GM12878 (cell line): ENCODE results near the gene FIGLA. TPM values are rescaled to one million over a fixed set of nuclear protein-coding genes. Genes with fewer than 3 reads are reported as not detected.

ENCODE experiments used
- ATAC-seq: fragments of 200-7000 bp; cut with Tn5 transposase; 3 replicates; pipeline ENCODE4 v1.9.1; 2020; ENCODE audit warnings: mild to moderate bottlenecking, moderate library complexity
- BruUV-seq: library from RNA; stranded (reverse); fragments of 400-500 nt; replicated peaks from 2 replicates; lab custom pipeline; 2021; lab: Mats Ljungman, UMichigan
- CTCF ChIA-PET: fragments of 300-600 bp; sonication (Branson Sonifier 250); formaldehyde crosslinking; extraction: SDS; loops from one replicate; lab custom pipeline; 2021; ENCODE audit warnings: inconsistent platforms; lab: Yijun Ruan, JAX
- POLR2A ChIA-PET: fragments of 350-600 bp; formaldehyde crosslinking; extraction: SDS; loops from one replicate; lab custom pipeline; 2021; ENCODE audit warnings: inconsistent platforms; lab: Charles Lee
- RAD21 ChIA-PET: fragments of 300-600 bp; sonication (Branson Sonifier 250); formaldehyde crosslinking; loops from one replicate; lab custom pipeline; 2023; ENCODE audit warnings: antibody characterized with exemption; ENCODE audit not compliant: unreplicated experiment; lab: Charles Lee
- SMC1A ChIA-PET: fragments of 300-600 bp; sonication (Branson Sonifier 250); formaldehyde crosslinking; loops from one replicate; lab custom pipeline; 2023; ENCODE audit not compliant: unreplicated experiment, uncharacterized antibody; lab: Charles Lee
- DNase-seq: peaks from one replicate; pipeline ENCODE4 v3.0.0-alpha.2; 2011; ENCODE audit warnings: low read depth, low spot score
- FAIRE-seq: peaks from 3 replicates; lab custom pipeline; 2011; peaks lifted over from hg19 to GRCh38; lab: Jason Lieb, UNC
- H2AFZ ChIP-seq: 2 replicates; pipeline ENCODE4 v1.6.0; 2011; ENCODE audit warnings: low read depth, low read length, control low read depth; ENCODE audit not compliant: control insufficient read depth
- H3K27ac ChIP-seq: 2 replicates; pipeline ENCODE4 v1.5.1; 2011; ENCODE audit warnings: control low read depth; ENCODE audit not compliant: control insufficient read depth, insufficient read depth
- H3K27me3 ChIP-seq, 2 experiments: replicated peaks in 1 of 2; 2 replicates each; pipeline versions ENCODE4 v1.6.0 to v1.6.1; 2011; ENCODE audit warnings: low read length in 1 of 2; ENCODE audit not compliant: control insufficient read depth in 2 of 2, insufficient read depth in 2 of 2
- H3K36me3 ChIP-seq, 2 experiments: 2 replicates each; pipeline ENCODE4 v1.5.1; 2011; ENCODE audit warnings: low read length in 1 of 2; ENCODE audit not compliant: control insufficient read depth in 2 of 2, insufficient read depth in 2 of 2
- H3K4me1 ChIP-seq: 2 replicates; pipeline ENCODE4 v1.6.1; 2011; ENCODE audit warnings: mild to moderate bottlenecking, low read length, moderate library complexity, mixed read lengths; ENCODE audit not compliant: control insufficient read depth, insufficient read depth
- H3K4me2 ChIP-seq: 2 replicates; pipeline ENCODE4 v1.6.0; 2011; ENCODE audit warnings: control low read depth; ENCODE audit not compliant: control insufficient read depth, insufficient read depth
- H3K4me3 ChIP-seq: fragments of 200-600 bp; sonication (generic); 2 replicates; pipeline ENCODE4 v1.5.1; 2016
- H3K79me2 ChIP-seq: 2 replicates; pipeline ENCODE4 v1.6.0; 2011; ENCODE audit warnings: low read length; ENCODE audit not compliant: control insufficient read depth, insufficient read depth
- H3K9ac ChIP-seq: 2 replicates; pipeline ENCODE4 v1.8.0; 2011; ENCODE audit warnings: low read length, control low read depth, mixed read lengths; ENCODE audit not compliant: control insufficient read depth, insufficient read depth
- H3K9me3 ChIP-seq: replicated peaks from 3 replicates; pipeline ENCODE4 v1.5.1; 2011; ENCODE audit warnings: mild to moderate bottlenecking, low read length; ENCODE audit not compliant: control insufficient read depth, insufficient read depth
- H4K20me1 ChIP-seq: 2 replicates; pipeline ENCODE4 v1.6.0; 2011; ENCODE audit not compliant: control insufficient read depth, insufficient read depth
- ASH2L ChIP-seq: fragments of 300-600, 200-600 bp; sonication (generic); IDR thresholded peaks from 2 replicates; pipeline ENCODE4 v1.6.1; 2017; ENCODE audit warnings: low read depth, mild to moderate bottlenecking, borderline replicate concordance
- CBX3 ChIP-seq: fragments of 200-600 bp; sonication (generic); IDR thresholded peaks from 2 replicates; pipeline ENCODE4 v1.6.1; 2016; ENCODE audit warnings: low read depth, borderline replicate concordance
- CHD1 ChIP-seq: IDR thresholded peaks from 2 replicates; pipeline ENCODE4 v1.6.1; 2012; ENCODE audit warnings: low read depth, low read length, improper control_type of control experiment
- CHD4 ChIP-seq: fragments of 200-600 bp; sonication (generic); IDR thresholded peaks from 2 replicates; pipeline ENCODE4 v1.6.1; 2016; ENCODE audit warnings: mild to moderate bottlenecking
- CTCF ChIP-seq, 3 experiments: IDR thresholded peaks in 2 of 3; conservative IDR thresholded peaks in 1 of 3; 2 replicates each; pipeline ENCODE4 v1.5.1; 2011; ENCODE audit warnings: low read depth in 3 of 3, low read length in 3 of 3, mild to moderate bottlenecking in 3 of 3, control low read depth in 2 of 3, moderate library complexity in 2 of 3, inconsistent platforms in 1 of 3, mixed read lengths in 1 of 3; ENCODE audit not compliant: control insufficient read depth in 2 of 3, insufficient read depth in 1 of 3; ENCODE audit errors: extremely low read depth in 1 of 3
- HDAC2 ChIP-seq: fragments of 200-600 bp; sonication (generic); IDR thresholded peaks from 2 replicates; pipeline ENCODE4 v1.6.1; 2017
- IRF5 ChIP-seq: fragments of 450-650 bp; IDR thresholded peaks from 2 replicates; pipeline ENCODE4 v1.6.1; 2017; ENCODE audit warnings: borderline replicate concordance
- MTA2 ChIP-seq: fragments of 450-650 bp; IDR thresholded peaks from 2 replicates; pipeline ENCODE4 v1.6.1; 2016; ENCODE audit warnings: low read depth, mild to moderate bottlenecking, moderate library complexity
- NFXL1 ChIP-seq: fragments of 450-650 bp; IDR thresholded peaks from 2 replicates; pipeline ENCODE4 v1.6.1; 2017; ENCODE audit warnings: antibody characterized with exemption, mild to moderate bottlenecking, borderline replicate concordance
- SIN3A ChIP-seq: IDR thresholded peaks from 2 replicates; pipeline ENCODE4 v1.6.1; 2012; ENCODE audit warnings: low read depth, low read length, improper control_type of control experiment
- WGBS: methylation state at CpG from one replicate; pipeline ENCODE4 v1.1.6; 2016; ENCODE audit warnings: low lambda C conversion rate; ENCODE audit not compliant: insufficient replicate concordance, insufficient coverage; ENCODE audit errors: missing lambda C conversion rate; 5-methylcytosine and 5-hydroxymethylcytosine counted together
- in situ Hi-C: fragments of 300-500 bp; cut with MboI; formaldehyde crosslinking; loops from 9 replicates; pipeline ENCODE4 v1.14.3; 2018; ENCODE audit warnings: mixed read lengths
- intact Hi-C: fragments of 100-400 bp; cut with micrococcal nuclease; formaldehyde crosslinking; loops from one replicate; pipeline ENCODE4 v1.14.2; 2022; ENCODE audit not compliant: unreplicated experiment
- polyA plus RNA-seq, 11 experiments: library from polyadenylated mRNA; depleted of rRNA in 4 of 11; unstranded in 6 of 11; stranded (reverse) in 5 of 11; fragments of >200 nt; fragmentation: Nextera tagmentation in 4 of 11; fragmentation: Illumina TruSeq in 1 of 11; extraction: Ambion mirVana in 4 of 11; extraction: Trizol in 1 of 11; gene quantifications; 1 replicate in 1 of 11; 2 replicates in 10 of 11; pipeline versions ENCODE4 v1.2.1 to v1.2.3, GENCODE V29; 2011 to 2016; ENCODE audit warnings: inconsistent platforms in 2 of 11, missing spikeins in 2 of 11, low read depth in 1 of 11
- total RNA-seq, 4 experiments: library from RNA; depleted of rRNA in 3 of 4; stranded (reverse); fragments of >200 nt in 3 of 4; fragmentation: Illumina TruSeq in 1 of 4; extraction: Trizol in 1 of 4; gene quantifications; 2 replicates each; pipeline versions ENCODE4 v1.2.1 to v1.2.3, GENCODE V29; 2013 to 2021

FIGLA gene
- total and polyA plus RNA-seq, 10 of the 15 experiments (the other 5 are each of a cell fraction or from before 2014, with no cell fraction given), result not detected

GRCh38 chr2:70806013-70806412, 15.6 kb upstream of the FIGLA start:
- H3K36me3 ChIP-seq, result no peaks in the 10 kb centered on the region
- no peak overlapping the region for H3K4me2 ChIP-seq
- 43% methylated on average over 5 of the region's 5 CpGs for WGBS
- H3K9ac ChIP-seq, result no peak overlapping the region
- H3K4me1 ChIP-seq, result no peaks in the 10 kb centered on the region
- no peak overlapping the region for H3K4me3 ChIP-seq
- RAD21 ChIA-PET, result no interaction called here
- intact Hi-C loops, result no loop called here
- no peaks in the 10 kb centered on the region for H3K27me3 ChIP-seq
- no peak for DNase-seq
- no peak overlapping the region for H2AFZ ChIP-seq
- no TSS peak for BruUV-seq
- POLR2A ChIA-PET, result no interaction called here
- SMC1A ChIA-PET, result no interaction called here
- CTCF ChIA-PET, result no interaction called here
- H4K20me1 ChIP-seq, result no peaks in the 10 kb centered on the region
- no peaks in the 10 kb centered on the region for H3K9me3 ChIP-seq
- in situ Hi-C loops, result no loop called here
- H3K27ac ChIP-seq, result no peak overlapping the region
- FAIRE-seq, result no peak
- no peaks in the 10 kb centered on the region for H3K79me2 ChIP-seq
- ATAC-seq, result no peak
- no peak for TF ChIP-seq MTA2
- TF ChIP-seq SIN3A, result no peak
- no peak for TF ChIP-seq CBX3
- TF ChIP-seq CTCF (IDR thresholded peaks at IDR 0.05 in 2 of 3, conservative IDR thresholded peaks at IDR 0.05 in 1 of 3; ENCODE audit: control insufficient read depth in 2 of 3, extremely low read depth in 1 of 3, insufficient read depth in 1 of 3, low read depth in 3 of 3, low read length in 3 of 3), result no peak

- H3K27ac ChIP-seq, result no peak overlapping the region
- no peak for ATAC-seq
- intact Hi-C loops (no loop called here), in situ Hi-C loops (no loop called here)
- 33% methylated on average over 10 of the region's 10 CpGs for WGBS
- H3K36me3 ChIP-seq, result no peaks in the 10 kb centered on the region
- CTCF ChIA-PET, result no interaction called here
- no peak for FAIRE-seq
- H4K20me1 ChIP-seq, result no peaks in the 10 kb centered on the region
- H2AFZ ChIP-seq, result no peak overlapping the region
- peaks cover 5% of the 10 kb centered on the region; the same call in 1 of the 3 replicates for H3K9me3 ChIP-seq
- no peaks in the 10 kb centered on the region for H3K79me2 ChIP-seq
- H3K27me3 ChIP-seq, result no peaks in the 10 kb centered on the region
- SMC1A ChIA-PET, result no interaction called here
- no peak overlapping the region for H3K9ac ChIP-seq
- POLR2A ChIA-PET, result interaction anchor here (0.5 kb wide), 1 partner anchor 178 kb away, joined by 7 read pairs; no protein-coding TSS in a partner anchor
- RAD21 ChIA-PET, result no interaction called here
- no peak for DNase-seq
- H3K4me2 ChIP-seq, result no peak overlapping the region
- H3K4me3 ChIP-seq, result no peak overlapping the region
- BruUV-seq, result no TSS peak
- no peaks in the 10 kb centered on the region for H3K4me1 ChIP-seq
- TF ChIP-seq HDAC2 (no peak), NFXL1 (no peak), ASH2L (no peak), CHD4 (no peak), IRF5 (no peak), CHD1 (no peak)
These were observed 11.3 kb upstream of the FIGLA start for GRCh38 chr2:70801607-70802263.
